Gastroesophageal sphincter (tissue), 4 donors: ENCODE data around the gene CTAG1A. TPM values are rescaled to one million over a fixed set of nuclear protein-coding genes. Genes with fewer than 3 reads are reported as not detected.
"Not testable (repeated sequence)": the region's sequence is repeated elsewhere in the genome, so short reads cannot be mapped to it uniquely, and the experiment has no call there.

Experiments used
- ATAC-seq: fragments of 150-250 bp; one replicate; pipeline ENCODE4 v1.9.1; 2016; ENCODE audit warnings: mild to moderate bottlenecking, moderate library complexity
- H3K27ac ChIP-seq, 4 donors: fragments of 200-600 bp; sonication (generic) in 3 of 4; 1 replicate in 3 of 4; 2 replicates in 1 of 4; pipeline ENCODE4 v1.5.1; 2016 to 2019
- H3K27me3 ChIP-seq: fragments of 200-600 bp; sonication (generic); one replicate; pipeline ENCODE4 v1.5.1; 2019
- H3K36me3 ChIP-seq, 2 donors: fragments of 200-600 bp; sonication (generic); one replicate each; pipeline ENCODE4 v1.5.1; 2019; ENCODE audit warnings: control low read depth in 1 of 2
- H3K4me1 ChIP-seq, 3 donors: fragments of 200-600 bp; sonication (generic); 1 replicate in 2 of 3; 2 replicates in 1 of 3; pipeline ENCODE4 v1.5.1; 2016 to 2019; ENCODE audit warnings: control low read depth in 2 of 3
- H3K4me3 ChIP-seq, 2 donors: fragments of 200-600 bp; sonication (generic); one replicate each; pipeline ENCODE4 v1.5.1; 2019; ENCODE audit warnings: mild to moderate bottlenecking in 1 of 2, moderate library complexity in 1 of 2
- H3K9me3 ChIP-seq, 3 donors: fragments of 200-600 bp; sonication (generic); one replicate each; pipeline ENCODE4 v1.5.1; 2017 to 2019; ENCODE audit warnings: control low read depth in 2 of 3
- EP300 ChIP-seq: sonication (generic); formaldehyde crosslinking; IDR thresholded peaks from one replicate; pipeline ENCODE4 v1.6.1; 2017; ENCODE audit warnings: antibody characterized with exemption, mild to moderate bottlenecking
- POLR2A ChIP-seq, 2 donors: fragments of 450-650 bp; IDR thresholded peaks; one replicate each; pipeline ENCODE4 v1.6.1; 2017; ENCODE audit warnings: antibody characterized with exemption in 2 of 2, mild to moderate bottlenecking in 2 of 2, moderate library complexity in 1 of 2
- POLR2AphosphoS5 ChIP-seq: sonication (generic); formaldehyde crosslinking; IDR thresholded peaks from one replicate; pipeline ENCODE4 v1.6.1; 2017; ENCODE audit warnings: antibody characterized with exemption
- WGBS, 2 donors: methylation state at CpG; one replicate each; pipeline ENCODE4 v1.1.5; 2018; ENCODE audit warnings: low coverage in 1 of 2; 5-methylcytosine and 5-hydroxymethylcytosine counted together
- total RNA-seq, 4 donors: library from RNA; depleted of rRNA; stranded (reverse); fragments of >200 nt; gene quantifications; one replicate each; pipeline ENCODE4 v1.1.0, GENCODE V29; 2016
- TF ChIP-seq, protein P1 (sequence below), 4 experiments: fragments of 200-600 bp in 2 of 4; fragments of 450-650 bp in 2 of 4; sonication (generic) in 1 of 4; IDR thresholded peaks; one replicate each; pipeline ENCODE4 v1.5.1; 2017 to 2019; ENCODE audit warnings: antibody characterized with exemption in 4 of 4, mild to moderate bottlenecking in 2 of 4, moderate library complexity in 2 of 4

The CTAG1A gene
- total RNA-seq, 4 donors from 2014 or later = not detected

DNA sequence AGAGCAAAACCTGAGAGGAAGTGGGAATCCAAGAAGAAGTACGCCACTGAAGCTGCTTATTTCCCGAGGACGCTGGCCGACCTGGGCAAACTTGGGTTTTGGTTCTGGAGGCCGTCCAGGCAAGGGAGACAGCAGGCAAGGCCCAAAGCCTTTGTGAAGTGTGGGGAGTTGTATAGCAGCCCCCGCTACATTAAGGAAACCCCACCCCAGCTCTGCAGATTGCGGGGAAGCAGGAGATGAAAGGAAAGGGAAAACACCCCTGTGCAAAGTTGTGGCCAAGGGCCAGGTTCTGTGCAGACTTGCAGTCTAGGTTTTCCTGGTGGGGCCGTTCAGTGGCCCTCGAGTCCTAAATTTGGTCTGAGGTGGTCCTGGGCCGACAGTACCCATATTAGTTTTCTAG is 11.9 kb upstream of the CTAG1A start:
- H3K4me1 ChIP-seq, H3K4me3 ChIP-seq, ATAC-seq, H3K9me3 ChIP-seq, H3K27ac ChIP-seq, H3K36me3 ChIP-seq, H3K27me3 ChIP-seq: not testable (repeated sequence)
- WGBS, 2 donors = no CpG with 5 or more reads among the region's 10 CpGs

DNA sequence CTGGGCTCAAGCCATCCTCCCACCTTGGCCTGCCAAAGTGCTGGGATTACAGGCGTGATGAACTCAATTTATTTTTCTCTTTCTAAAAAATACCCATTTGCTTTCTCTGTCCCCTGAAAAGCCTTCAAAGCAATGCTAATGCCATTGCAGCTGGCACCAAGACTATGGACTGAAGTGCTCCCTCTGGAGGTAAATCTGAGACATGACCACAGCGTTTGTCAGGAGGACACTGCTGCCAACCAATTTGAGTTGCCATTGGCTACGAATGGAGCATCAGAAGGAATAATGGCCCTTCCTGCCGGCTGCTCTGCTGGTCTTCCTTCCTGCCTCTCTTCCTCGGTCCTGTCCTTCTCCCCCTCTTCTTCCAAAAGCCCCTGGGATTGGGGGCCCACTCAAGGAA is 9.9 kb upstream of the CTAG1A start:
- H3K27ac ChIP-seq, H3K27me3 ChIP-seq, H3K4me1 ChIP-seq, H3K9me3 ChIP-seq, H3K36me3 ChIP-seq, H3K4me3 ChIP-seq: not testable (repeated sequence)
- no CpG with 5 or more reads among the region's 5 CpGs for WGBS, 2 donors
- ATAC-seq = peak; percentile 57

DNA sequence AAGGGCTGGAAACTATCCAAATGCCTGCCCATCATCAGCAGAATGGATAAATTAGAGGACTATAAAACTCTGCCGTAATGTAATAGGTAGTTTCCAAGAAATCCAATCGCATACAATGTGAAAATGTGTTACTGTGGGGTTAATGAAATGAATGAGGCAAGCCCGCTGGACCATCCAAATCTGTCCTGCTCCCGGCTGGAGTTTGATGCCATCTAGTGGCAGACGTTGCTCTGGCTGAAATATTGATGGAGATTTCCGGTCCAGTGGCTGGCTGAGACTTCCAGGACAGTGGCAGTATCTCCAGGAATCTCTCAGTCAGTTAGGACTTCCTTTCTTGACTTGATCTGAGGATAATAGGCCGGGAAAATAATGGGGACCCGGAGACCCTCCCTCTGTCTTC is 1.9 kb upstream of the CTAG1A start:
- H3K27me3 ChIP-seq, H3K36me3 ChIP-seq, H3K4me1 ChIP-seq, H3K9me3 ChIP-seq, H3K4me3 ChIP-seq, H3K27ac ChIP-seq: not testable (repeated sequence)
- WGBS, 2 donors = no CpG with 5 or more reads among the region's 8 CpGs
- peak; percentile 46 for ATAC-seq

DNA sequence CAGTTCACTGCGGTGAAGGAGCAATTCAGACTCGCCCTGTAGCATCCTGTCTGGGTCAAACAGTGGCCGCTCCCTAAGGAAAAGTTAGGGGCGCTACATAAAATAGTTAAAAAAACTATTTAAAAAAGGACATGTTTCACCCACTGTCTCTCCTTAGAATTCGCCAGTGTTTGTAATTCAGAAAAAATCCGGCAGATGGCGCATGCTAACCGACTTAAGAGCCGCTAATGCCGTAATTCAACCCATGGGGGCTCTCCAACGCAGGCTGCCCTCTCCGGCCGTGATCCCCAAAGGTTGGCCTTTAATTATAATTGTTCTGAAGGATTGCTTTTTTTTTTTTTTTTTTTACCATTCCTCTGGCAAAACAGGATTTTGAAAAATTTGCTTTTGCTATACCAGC is 5.5 kb downstream of the CTAG1A start:
- H3K4me1 ChIP-seq, H3K27me3 ChIP-seq, H3K9me3 ChIP-seq, H3K36me3 ChIP-seq, H3K4me3 ChIP-seq, H3K27ac ChIP-seq, ATAC-seq: not testable (repeated sequence)
- WGBS, 2 donors = no CpG with 5 or more reads among the region's 13 CpGs

DNA sequence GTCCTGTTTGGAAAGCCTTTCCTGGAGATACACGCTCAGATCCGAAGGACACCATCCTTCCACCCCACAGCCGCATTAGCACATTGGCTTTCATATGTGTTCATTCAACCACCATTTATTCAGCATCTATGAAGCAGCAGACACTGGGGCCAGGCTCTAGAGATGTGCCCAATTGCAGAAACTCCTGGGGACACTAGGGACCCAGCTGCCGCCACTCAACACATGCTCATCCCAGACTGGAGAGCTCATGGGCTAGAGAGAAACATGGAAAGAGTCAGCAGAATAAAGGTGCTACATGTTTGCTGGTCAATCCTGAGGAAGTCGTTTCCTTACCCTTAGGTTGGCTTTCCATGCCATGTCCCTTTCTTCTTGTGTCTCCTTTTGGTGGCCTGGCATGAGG is 7.6 kb downstream of the CTAG1A start:
- no peaks in the 10 kb centered on the region for H3K9me3 ChIP-seq
- H3K27ac ChIP-seq = no peak overlapping the region
- no peak overlapping the region for H3K4me3 ChIP-seq
- H3K27me3 ChIP-seq = no peaks in the 10 kb centered on the region
- TF ChIP-seq POLR2AphosphoS5 (no peak), EP300 (no peak), POLR2A (IDR thresholded peaks at IDR 0.05) (no peak)
- TF ChIP-seq, protein P1, sequence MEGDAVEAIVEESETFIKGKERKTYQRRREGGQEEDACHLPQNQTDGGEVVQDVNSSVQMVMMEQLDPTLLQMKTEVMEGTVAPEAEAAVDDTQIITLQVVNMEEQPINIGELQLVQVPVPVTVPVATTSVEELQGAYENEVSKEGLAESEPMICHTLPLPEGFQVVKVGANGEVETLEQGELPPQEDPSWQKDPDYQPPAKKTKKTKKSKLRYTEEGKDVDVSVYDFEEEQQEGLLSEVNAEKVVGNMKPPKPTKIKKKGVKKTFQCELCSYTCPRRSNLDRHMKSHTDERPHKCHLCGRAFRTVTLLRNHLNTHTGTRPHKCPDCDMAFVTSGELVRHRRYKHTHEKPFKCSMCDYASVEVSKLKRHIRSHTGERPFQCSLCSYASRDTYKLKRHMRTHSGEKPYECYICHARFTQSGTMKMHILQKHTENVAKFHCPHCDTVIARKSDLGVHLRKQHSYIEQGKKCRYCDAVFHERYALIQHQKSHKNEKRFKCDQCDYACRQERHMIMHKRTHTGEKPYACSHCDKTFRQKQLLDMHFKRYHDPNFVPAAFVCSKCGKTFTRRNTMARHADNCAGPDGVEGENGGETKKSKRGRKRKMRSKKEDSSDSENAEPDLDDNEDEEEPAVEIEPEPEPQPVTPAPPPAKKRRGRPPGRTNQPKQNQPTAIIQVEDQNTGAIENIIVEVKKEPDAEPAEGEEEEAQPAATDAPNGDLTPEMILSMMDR (IDR thresholded peaks at IDR 0.05) = no peak
- no peak for ATAC-seq
- H3K36me3 ChIP-seq = no peaks in the 10 kb centered on the region
- H3K4me1 ChIP-seq = no peaks in the 10 kb centered on the region
- 71% methylated on average over 4 of the region's 5 CpGs; no CpG with 5 or more reads in 1 of the 2 donors for WGBS, 2 donors

DNA sequence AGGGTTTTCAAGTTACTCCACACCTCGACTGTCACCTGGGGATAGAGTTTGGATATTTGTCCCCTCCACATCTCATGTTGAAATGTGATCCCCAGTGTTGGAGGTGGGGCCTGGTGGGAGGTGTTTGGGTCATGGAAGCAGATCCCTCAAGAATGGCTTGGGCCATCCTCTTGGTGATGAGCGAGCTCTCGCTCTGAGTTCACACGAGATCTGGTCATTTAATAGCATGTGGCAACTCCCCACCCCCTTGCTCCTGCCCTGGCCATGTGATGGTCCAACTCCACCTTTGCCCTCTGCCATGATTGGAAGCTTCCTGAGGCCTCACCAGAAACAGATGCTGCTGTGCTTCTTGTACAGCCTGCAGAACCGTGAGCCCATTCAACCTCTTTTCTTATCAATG is 8.3 kb downstream of the CTAG1A start:
- TF ChIP-seq POLR2AphosphoS5 = no peak
- TF ChIP-seq EP300 = no peak
- TF ChIP-seq, protein P1 (IDR thresholded peaks at IDR 0.05) = no peak
- no peak for TF ChIP-seq POLR2A (IDR thresholded peaks at IDR 0.05)
- Histone ChIP-seq H3K9me3 (no peaks in the 10 kb centered on the region), H3K36me3 (no peaks in the 10 kb centered on the region), H3K4me3 (no peak overlapping the region), H3K4me1 (no peaks in the 10 kb centered on the region), H3K27me3 (no peaks in the 10 kb centered on the region), H3K27ac (no peak overlapping the region)
- ATAC-seq = no peak
- WGBS, 2 donors = 97% methylated on average over 5 of the region's 5 CpGs; no CpG with 5 or more reads in 1 of the 2 donors

DNA sequence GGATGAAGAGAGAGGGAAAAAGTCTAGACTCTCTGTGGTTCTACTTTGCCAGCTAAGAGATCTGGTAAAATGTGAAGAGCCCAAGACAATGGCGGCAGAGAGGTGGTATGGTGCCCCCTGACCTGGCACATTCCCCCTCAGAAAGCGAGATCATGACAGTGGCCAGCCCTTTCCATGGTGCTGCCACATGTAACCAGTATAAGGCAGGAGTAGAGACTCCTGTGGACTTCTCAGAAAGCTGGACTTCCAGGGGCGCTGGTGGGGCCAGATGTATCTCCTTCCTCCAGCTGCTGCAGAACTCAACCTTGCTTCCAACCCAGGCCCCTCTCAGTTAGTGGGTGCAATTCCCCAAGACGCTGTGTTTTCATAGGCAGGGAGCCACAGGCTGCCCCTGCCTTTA is 9.6 kb downstream of the CTAG1A start:
- Histone ChIP-seq H3K4me1 (no peaks in the 10 kb centered on the region), H3K27ac (no peak overlapping the region), H3K9me3 (no peaks in the 10 kb centered on the region), H3K4me3 (no peak overlapping the region), H3K36me3 (no peaks in the 10 kb centered on the region), H3K27me3 (no peaks in the 10 kb centered on the region)
- no peak for ATAC-seq
- 50 to 100% methylated on average over 1 of the region's 4 CpGs for WGBS, 2 donors
- TF ChIP-seq POLR2A (IDR thresholded peaks at IDR 0.05) (no peak), POLR2AphosphoS5 (no peak), EP300 (no peak)
- TF ChIP-seq, protein P1 (IDR thresholded peaks at IDR 0.05) = no peak
